HG03066 (cell line): ENCODE results near the gene PPM1A.
"Not testable (repeated sequence)": the region's sequence is repeated elsewhere in the genome, so short reads cannot be mapped to it uniquely, and the experiment has no call there.

Experiments
- ATAC-seq: cut with Tn5 transposase; IDR thresholded peaks from one replicate; pipeline ENCODE4 v1.9.1; 2021; ENCODE audit warnings: low read depth; ENCODE audit not compliant: unreplicated experiment

The PPM1A gene

GRCh38 chr14:60315196-60315990, 66.4 kb downstream of the PPM1A start:
- no peak for ATAC-seq

- ATAC-seq = no peak
Measured at GRCh38 chr14:60317609-60318008, 68.6 kb downstream of the PPM1A start.

- not testable (repeated sequence) for ATAC-seq
Measured at GRCh38 chr14:60320860-60321259, 71.8 kb downstream of the PPM1A start.

- ATAC-seq = no peak
Measured at GRCh38 chr14:60323199-60323896, 74.3 kb downstream of the PPM1A start.

GRCh38 chr14:60324837-60325236, 75.8 kb downstream of the PPM1A start:
- no peak for ATAC-seq

GRCh38 chr14:60326274-60326673, 77.3 kb downstream of the PPM1A start:
- ATAC-seq = no peak

- peak; percentile 68 for ATAC-seq
Measured at GRCh38 chr14:60327447-60328331, 78.7 kb downstream of the PPM1A start.

- ATAC-seq = no peak
Measured at GRCh38 chr14:60328583-60328982, 79.6 kb downstream of the PPM1A start.

GRCh38 chr14:60329274-60329673, 80.3 kb downstream of the PPM1A start:
- ATAC-seq = no peak

- peak; percentile 68 for ATAC-seq
Measured at GRCh38 chr14:60331201-60332045, 82.4 kb downstream of the PPM1A start.

GRCh38 chr14:60332046-60332399, 83.0 kb downstream of the PPM1A start:
- no peak for ATAC-seq

- ATAC-seq = no peak
Measured at GRCh38 chr14:60332869-60333268, 83.8 kb downstream of the PPM1A start.

GRCh38 chr14:60339571-60339970, 90.5 kb downstream of the PPM1A start:
- ATAC-seq = no peak

- ATAC-seq = no peak
Measured at GRCh38 chr14:60343571-60344071, 94.6 kb downstream of the PPM1A start.

- ATAC-seq = no peak
Measured at GRCh38 chr14:60344751-60345150, 95.7 kb downstream of the PPM1A start.

GRCh38 chr14:60346706-60347105, 97.7 kb downstream of the PPM1A start:
- no peak for ATAC-seq

GRCh38 chr14:60348211-60348610, 99.2 kb downstream of the PPM1A start:
- no peak for ATAC-seq
